CD8-positive, alpha-beta memory T cell (primary cell): ENCODE results near the gene USH2A. TPM values are rescaled to one million over a fixed set of nuclear protein-coding genes. Genes with fewer than 3 reads are reported as not detected.

Experiments
- CTCF ChIA-PET: fragments of 350-600 bp; sonication (Branson Sonifier 250); formaldehyde crosslinking; loops from one replicate; lab custom pipeline; 2021; ENCODE audit warnings: antibody characterized with exemption; lab: Charles Lee
- POLR2A ChIA-PET: fragments of 350-600 bp; sonication (Branson Sonifier 250); formaldehyde crosslinking; loops from one replicate; lab custom pipeline; 2021; ENCODE audit warnings: antibody characterized with exemption; lab: Charles Lee
- DNase-seq, 5 donors: peaks; one replicate each; pipeline versions ENCODE4 v3.0.0 to v3.0.0-alpha.2; 2020 to 2022; ENCODE audit warnings: mixed read lengths in 1 of 5
- H3K27ac ChIP-seq: one replicate; pipeline ENCODE4 v1.7.0; 2013; ENCODE audit warnings: low read depth, mild to moderate bottlenecking, low read length, moderate library complexity
- H3K27me3 ChIP-seq: 2 replicates; pipeline ENCODE4 v1.7.0; 2013; ENCODE audit warnings: low read length, mild to moderate bottlenecking; ENCODE audit not compliant: insufficient read depth, poor library complexity, severe bottlenecking
- H3K36me3 ChIP-seq: 2 replicates; pipeline ENCODE4 v1.7.0; 2013; ENCODE audit warnings: mild to moderate bottlenecking, low read length, moderate library complexity; ENCODE audit not compliant: insufficient read depth
- H3K4me1 ChIP-seq: 2 replicates; pipeline ENCODE4 v1.7.0; 2013; ENCODE audit warnings: mild to moderate bottlenecking, low read length, moderate library complexity; ENCODE audit not compliant: insufficient read depth
- H3K4me3 ChIP-seq: 2 replicates; pipeline ENCODE4 v1.7.0; 2013; ENCODE audit warnings: mild to moderate bottlenecking, low read length
- H3K9me3 ChIP-seq: 2 replicates; pipeline ENCODE4 v1.7.0; 2013; ENCODE audit warnings: mild to moderate bottlenecking, low read length
- H3K27ac Mint-ChIP-seq, 8 donors: one replicate each; pipeline ENCODE4 v1.8.0; 2020 to 2021; ENCODE audit warnings: mixed read lengths in 8 of 8, mild to moderate bottlenecking in 6 of 8, inconsistent platforms in 3 of 8, moderate library complexity in 3 of 8
- H3K27me3 Mint-ChIP-seq, 2 donors: one replicate each; pipeline ENCODE4 v1.8.0; 2020 to 2021; ENCODE audit warnings: mixed read lengths in 2 of 2, mild to moderate bottlenecking in 1 of 2, moderate library complexity in 1 of 2
- H3K36me3 Mint-ChIP-seq, 3 donors: one replicate each; pipeline ENCODE4 v1.8.0; 2020 to 2021; ENCODE audit warnings: mixed read lengths in 3 of 3, inconsistent platforms in 1 of 3, mild to moderate bottlenecking in 1 of 3
- H3K4me1 Mint-ChIP-seq, 3 donors: one replicate each; pipeline ENCODE4 v1.8.0; 2020 to 2021; ENCODE audit warnings: mixed read lengths in 3 of 3, inconsistent platforms in 1 of 3, mild to moderate bottlenecking in 1 of 3
- H3K4me3 Mint-ChIP-seq, 7 donors: one replicate each; pipeline ENCODE4 v1.8.0; 2020 to 2021; ENCODE audit warnings: mixed read lengths in 7 of 7, mild to moderate bottlenecking in 6 of 7, moderate library complexity in 4 of 7, inconsistent platforms in 2 of 7
- H3K9me3 Mint-ChIP-seq, 5 donors: one replicate each; pipeline ENCODE4 v1.8.0; 2020 to 2022; ENCODE audit warnings: mixed read lengths in 5 of 5, mild to moderate bottlenecking in 3 of 5, moderate library complexity in 2 of 5, inconsistent platforms in 1 of 5
- polyA plus RNA-seq: library from polyadenylated mRNA; unstranded; fragments of 300-500 nt; fragmentation: Illumina TruSeq; gene quantifications from one replicate; pipeline ENCODE4 v1.2.3, GENCODE V29; 2021
- total RNA-seq, 2 experiments: library from RNA; stranded (reverse); gene quantifications; one replicate each; pipeline ENCODE4 v1.2.3, GENCODE V29; 2021

Gene USH2A
- total and polyA plus RNA-seq, 3 experiments from 2014 or later = not detected

GRCh38 chr1:216306830-216307229, 116.4 kb downstream of the USH2A start:
- no peaks in the 10 kb centered on the region for H3K9me3 ChIP-seq
- POLR2A ChIA-PET = no interaction called here
- H3K4me3 ChIP-seq = no peak overlapping the region
- no peaks in the 10 kb centered on the region for H3K4me1 ChIP-seq
- Mint-ChIP-seq H3K27me3 (no peaks in the 10 kb centered on the region), H3K4me3 (no peak overlapping the region), H3K36me3 (no peaks in the 10 kb centered on the region), H3K27ac (no peak overlapping the region), H3K4me1 (no peaks in the 10 kb centered on the region), H3K9me3 (peaks cover 11 to 44% (median 14%) of the 10 kb centered on the region in 5 donors)
- no peak for DNase-seq
- H3K27me3 ChIP-seq = no peaks in the 10 kb centered on the region
- CTCF ChIA-PET = no interaction called here
- H3K27ac ChIP-seq = no peak overlapping the region
- H3K36me3 ChIP-seq = no peaks in the 10 kb centered on the region

- no peaks in the 10 kb centered on the region for H3K27me3 Mint-ChIP-seq
- H3K27ac Mint-ChIP-seq = no peak overlapping the region
- POLR2A ChIA-PET = no interaction called here
- no peak overlapping the region for H3K4me3 Mint-ChIP-seq
- Histone ChIP-seq H3K4me3 (no peak overlapping the region), H3K27ac (no peak overlapping the region), H3K27me3 (no peaks in the 10 kb centered on the region), H3K36me3 (no peaks in the 10 kb centered on the region), H3K9me3 (no peaks in the 10 kb centered on the region), H3K4me1 (no peaks in the 10 kb centered on the region)
- CTCF ChIA-PET = no interaction called here
- H3K4me1 Mint-ChIP-seq = no peaks in the 10 kb centered on the region
- H3K9me3 Mint-ChIP-seq = peaks cover 10 to 38% (median 14%) of the 10 kb centered on the region in 5 donors
- no peaks in the 10 kb centered on the region for H3K36me3 Mint-ChIP-seq
- DNase-seq = no peak
These were observed 119.6 kb downstream of the USH2A start for GRCh38 chr1:216303690-216304089.

GRCh38 chr1:216293683-216294082, 129.6 kb downstream of the USH2A start:
- no peak overlapping the region for H3K4me3 Mint-ChIP-seq
- Histone ChIP-seq H3K4me3 (no peak overlapping the region), H3K36me3 (no peaks in the 10 kb centered on the region), H3K27ac (no peak overlapping the region), H3K27me3 (no peaks in the 10 kb centered on the region), H3K9me3 (no peaks in the 10 kb centered on the region), H3K4me1 (no peaks in the 10 kb centered on the region)
- no peaks in the 10 kb centered on the region for H3K27me3 Mint-ChIP-seq
- peaks cover 4 to 42% (median 7%) of the 10 kb centered on the region in 5 donors for H3K9me3 Mint-ChIP-seq
- no peaks in the 10 kb centered on the region for H3K36me3 Mint-ChIP-seq
- no peaks in the 10 kb centered on the region for H3K4me1 Mint-ChIP-seq
- no peak overlapping the region for H3K27ac Mint-ChIP-seq
- no peak for DNase-seq
- CTCF ChIA-PET = no interaction called here
- POLR2A ChIA-PET = no interaction called here

- H3K9me3 ChIP-seq = no peaks in the 10 kb centered on the region
- no peaks in the 10 kb centered on the region for H3K27me3 ChIP-seq
- Mint-ChIP-seq H3K4me3 (no peak overlapping the region), H3K27me3 (no peaks in the 10 kb centered on the region), H3K36me3 (no peaks in the 10 kb centered on the region), H3K27ac (no peak overlapping the region), H3K4me1 (no peaks in the 10 kb centered on the region), H3K9me3 (peaks cover 2 to 42% (median 8%) of the 10 kb centered on the region in 5 donors)
- no peak overlapping the region for H3K4me3 ChIP-seq
- DNase-seq = no peak
- H3K27ac ChIP-seq = no peak overlapping the region
- no peaks in the 10 kb centered on the region for H3K4me1 ChIP-seq
- CTCF ChIA-PET = no interaction called here
- H3K36me3 ChIP-seq = no peaks in the 10 kb centered on the region
- POLR2A ChIA-PET = no interaction called here
These were observed 133.2 kb downstream of the USH2A start for GRCh38 chr1:216290074-216290473.

GRCh38 chr1:216285052-216285451, 138.2 kb downstream of the USH2A start:
- Mint-ChIP-seq H3K4me3 (no peak overlapping the region), H3K4me1 (no peaks in the 10 kb centered on the region), H3K27me3 (no peaks in the 10 kb centered on the region), H3K36me3 (no peaks in the 10 kb centered on the region), H3K9me3 (peaks cover 5 to 48% (median 12%) of the 10 kb centered on the region in 5 donors), H3K27ac (no peak overlapping the region)
- H3K4me3 ChIP-seq = no peak overlapping the region
- H3K9me3 ChIP-seq = no peaks in the 10 kb centered on the region
- no peaks in the 10 kb centered on the region for H3K36me3 ChIP-seq
- H3K27me3 ChIP-seq = no peaks in the 10 kb centered on the region
- CTCF ChIA-PET = no interaction called here
- no peak overlapping the region for H3K27ac ChIP-seq
- no peak for DNase-seq
- POLR2A ChIA-PET = no interaction called here
- H3K4me1 ChIP-seq = no peaks in the 10 kb centered on the region

- Mint-ChIP-seq H3K4me3 (no peak overlapping the region), H3K9me3 (peaks cover 8 to 56% (median 14%) of the 10 kb centered on the region in 5 donors), H3K27ac (no peak overlapping the region), H3K4me1 (no peaks in the 10 kb centered on the region), H3K27me3 (no peaks in the 10 kb centered on the region), H3K36me3 (no peaks in the 10 kb centered on the region)
- no peaks in the 10 kb centered on the region for H3K27me3 ChIP-seq
- ChIA-PET POLR2A (no interaction called here), CTCF (no interaction called here)
- H3K4me3 ChIP-seq = no peak overlapping the region
- DNase-seq = no peak
- H3K9me3 ChIP-seq = no peaks in the 10 kb centered on the region
- no peaks in the 10 kb centered on the region for H3K4me1 ChIP-seq
- no peak overlapping the region for H3K27ac ChIP-seq
- H3K36me3 ChIP-seq = no peaks in the 10 kb centered on the region
These were observed 141.5 kb downstream of the USH2A start for GRCh38 chr1:216281757-216282156.

GRCh38 chr1:216270086-216270773, 153.0 kb downstream of the USH2A start:
- H3K4me1 Mint-ChIP-seq = no peaks in the 10 kb centered on the region
- ChIA-PET CTCF (no interaction called here), POLR2A (no interaction called here)
- Histone ChIP-seq H3K36me3 (no peaks in the 10 kb centered on the region), H3K9me3 (no peaks in the 10 kb centered on the region), H3K27me3 (no peaks in the 10 kb centered on the region), H3K4me3 (no peak overlapping the region), H3K27ac (no peak overlapping the region), H3K4me1 (no peaks in the 10 kb centered on the region)
- H3K27ac Mint-ChIP-seq = no peak overlapping the region
- H3K27me3 Mint-ChIP-seq = no peaks in the 10 kb centered on the region
- peaks cover 2 to 22% (median 6%) of the 10 kb centered on the region in 5 donors for H3K9me3 Mint-ChIP-seq
- H3K4me3 Mint-ChIP-seq = no peak overlapping the region
- no peak for DNase-seq
- H3K36me3 Mint-ChIP-seq = no peaks in the 10 kb centered on the region

GRCh38 chr1:216261631-216262030, 161.6 kb downstream of the USH2A start:
- H3K4me3 Mint-ChIP-seq = no peak overlapping the region
- H3K36me3 ChIP-seq = no peaks in the 10 kb centered on the region
- no peaks in the 10 kb centered on the region for H3K27me3 ChIP-seq
- no peaks in the 10 kb centered on the region for H3K27me3 Mint-ChIP-seq
- H3K27ac Mint-ChIP-seq = no peak overlapping the region
- H3K9me3 ChIP-seq = no peaks in the 10 kb centered on the region
- H3K9me3 Mint-ChIP-seq = peaks cover 3 to 29% (median 18%) of the 10 kb centered on the region in 5 donors
- H3K36me3 Mint-ChIP-seq = no peaks in the 10 kb centered on the region
- ChIA-PET POLR2A (no interaction called here), CTCF (no interaction called here)
- no peak for DNase-seq
- no peaks in the 10 kb centered on the region for H3K4me1 Mint-ChIP-seq
- H3K27ac ChIP-seq = no peak overlapping the region
- no peak overlapping the region for H3K4me3 ChIP-seq
- no peaks in the 10 kb centered on the region for H3K4me1 ChIP-seq
